Measurements from ENCODE around the gene RPP14.

The RPP14 gene

DNA sequence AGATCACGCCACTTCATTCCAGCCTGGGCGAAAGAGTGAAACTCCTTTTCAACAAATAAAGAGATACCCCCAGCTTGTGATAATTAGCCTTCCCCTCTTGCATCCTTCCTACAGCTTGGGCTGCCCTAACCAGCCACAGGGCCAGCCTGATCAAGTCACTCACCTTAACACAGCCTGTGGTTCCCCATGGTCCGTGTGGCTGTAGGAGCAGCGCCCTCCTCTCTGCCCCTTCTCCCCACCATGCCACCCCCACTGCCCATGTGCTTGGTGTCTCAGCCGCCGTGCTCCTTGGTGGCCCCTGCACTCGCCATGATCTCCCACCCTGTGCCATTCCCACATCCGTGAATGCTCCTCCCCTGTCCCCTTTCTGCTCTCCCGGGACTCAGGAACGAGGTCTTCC is 13.2 kb upstream of the RPP14 start:
- no peak for DNase-seq

- DNase-seq: no peak
Observed at GRCh38 chr3:58293516-58293915, 12.5 kb upstream of the RPP14 start.

DNA sequence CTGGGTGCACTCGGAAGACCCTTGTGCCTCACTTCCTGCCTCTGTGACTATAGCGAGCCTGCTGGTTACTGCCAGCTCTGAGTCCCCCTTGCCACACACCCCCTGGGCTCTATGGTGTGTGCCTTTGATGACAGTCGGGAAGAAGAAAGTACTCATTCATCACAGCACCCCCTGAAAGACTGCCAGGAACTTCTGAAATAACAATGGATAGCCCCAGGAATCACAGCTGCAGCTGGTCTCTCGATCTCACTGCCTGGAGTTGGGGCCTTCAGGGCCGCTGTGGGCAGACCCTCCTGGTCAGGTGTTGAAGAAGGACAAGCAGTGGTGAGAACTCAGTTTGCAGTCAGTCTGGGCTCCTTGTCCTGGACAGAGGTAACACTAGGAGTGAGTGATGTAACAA is 9.8 kb upstream of the RPP14 start:
- DNase-seq: no peak

DNA sequence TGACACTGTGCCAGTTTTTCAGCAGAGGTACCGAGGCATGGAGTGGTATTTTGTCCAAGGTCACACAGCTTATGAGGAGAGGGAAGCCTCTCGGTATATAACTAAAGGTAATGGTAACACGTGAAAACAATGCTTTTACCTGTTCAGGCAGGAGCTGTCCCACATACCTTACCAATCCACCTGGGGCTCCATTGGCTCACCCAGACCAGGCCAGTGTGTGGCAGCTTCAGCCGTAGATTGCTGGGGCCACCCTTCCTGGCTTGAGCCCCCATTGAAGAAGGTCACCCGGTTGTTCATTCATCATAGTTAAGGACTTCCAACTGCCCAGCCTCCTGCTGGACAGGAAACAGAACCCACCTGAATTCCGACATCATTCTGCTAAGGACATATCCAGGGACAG is 9.2 kb upstream of the RPP14 start:
- no peak for DNase-seq

- DNase-seq: no peak
Observed at GRCh38 chr3:58298190-58298589, 7.9 kb upstream of the RPP14 start.

- no peak for DNase-seq
Observed at GRCh38 chr3:58299075-58299474, 7.0 kb upstream of the RPP14 start.

DNA sequence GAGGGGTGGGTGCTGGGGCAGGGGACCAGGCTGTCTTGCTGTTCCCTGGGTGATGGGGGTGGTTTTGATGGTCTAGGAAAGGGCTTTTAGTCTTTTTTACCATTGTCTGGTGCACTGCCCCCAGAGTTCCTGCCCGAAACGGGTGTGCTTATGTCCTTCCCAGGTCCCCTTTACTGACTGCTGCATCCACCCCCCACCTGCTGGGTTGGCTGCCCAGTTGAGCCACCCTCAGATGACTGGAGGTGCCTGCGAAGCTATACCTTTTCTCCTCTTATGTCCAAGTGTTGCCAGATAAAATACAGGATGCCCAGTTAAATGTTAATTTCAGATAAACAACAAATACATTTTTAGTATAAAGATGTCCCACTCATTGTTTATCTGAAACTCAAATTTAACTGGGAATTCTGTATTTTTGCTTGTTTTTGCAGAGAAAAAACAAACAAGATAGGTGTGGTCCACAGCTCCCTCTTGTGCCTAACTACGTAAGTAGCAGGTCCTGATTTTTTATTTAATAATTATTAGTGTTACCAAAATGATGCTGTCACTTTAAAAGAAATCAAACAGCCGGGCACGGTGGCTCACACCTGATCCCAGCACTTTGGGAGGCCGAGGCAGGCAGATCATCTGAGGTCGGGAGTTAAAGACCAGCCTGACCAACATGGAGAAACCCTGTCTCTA is 6.1 kb upstream of the RPP14 start:
- DNase-seq: no peak

DNA sequence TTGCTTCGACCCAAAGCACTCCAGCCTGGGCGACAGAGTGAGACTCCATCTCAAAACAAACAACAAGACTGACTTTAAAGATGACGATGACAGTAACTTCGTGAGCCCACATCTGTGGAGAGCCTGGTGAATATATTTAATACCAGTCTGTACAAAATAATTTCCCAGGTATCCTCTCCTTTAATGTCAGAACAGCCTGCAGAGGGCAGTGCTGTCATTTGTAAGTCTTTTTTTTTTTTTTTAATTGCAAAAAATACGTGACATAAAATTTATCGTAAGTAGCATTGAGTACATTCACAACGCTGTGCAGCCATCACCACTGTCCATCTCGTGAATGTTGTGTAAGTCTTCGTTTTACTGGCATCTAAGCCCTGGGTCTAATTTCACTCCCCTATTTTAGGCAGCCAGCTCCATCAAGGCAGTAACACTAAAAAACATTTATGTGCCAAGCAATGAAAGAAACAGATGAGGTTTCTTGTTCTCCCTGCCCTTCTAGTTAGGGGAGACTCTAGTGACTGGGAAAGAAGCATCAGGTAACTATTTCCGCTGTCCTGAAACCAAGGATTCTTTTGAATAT is 1.7 kb downstream of the RPP14 start:
- peak; percentile 12 for DNase-seq

- DNase-seq: no peak
Observed at GRCh38 chr3:58308728-58309127, 2.7 kb downstream of the RPP14 start.

GRCh38 chr3:58317811-58318210 is 11.8 kb downstream of the RPP14 start:
- no peak for DNase-seq

DNA sequence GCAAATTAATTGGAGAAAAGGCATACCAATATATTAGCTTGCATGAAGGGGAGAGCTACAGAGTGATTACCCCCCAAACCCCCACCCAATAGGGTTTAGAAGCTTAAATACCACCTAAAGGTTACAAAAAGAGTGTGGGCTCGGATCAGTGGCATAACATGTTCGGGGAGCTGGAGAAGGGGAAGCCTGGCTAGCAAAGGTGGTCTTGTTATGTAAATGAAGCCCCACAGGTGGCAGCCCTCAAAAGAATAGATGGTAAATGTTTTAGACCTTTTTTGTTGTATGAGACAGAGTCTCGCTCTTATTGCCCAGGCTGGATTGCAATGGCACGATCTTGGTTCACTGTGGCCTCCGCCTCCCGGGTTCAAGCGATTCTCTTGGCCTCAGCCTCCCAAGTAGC is 15.7 kb downstream of the RPP14 start:
- DNase-seq: no peak

DNA sequence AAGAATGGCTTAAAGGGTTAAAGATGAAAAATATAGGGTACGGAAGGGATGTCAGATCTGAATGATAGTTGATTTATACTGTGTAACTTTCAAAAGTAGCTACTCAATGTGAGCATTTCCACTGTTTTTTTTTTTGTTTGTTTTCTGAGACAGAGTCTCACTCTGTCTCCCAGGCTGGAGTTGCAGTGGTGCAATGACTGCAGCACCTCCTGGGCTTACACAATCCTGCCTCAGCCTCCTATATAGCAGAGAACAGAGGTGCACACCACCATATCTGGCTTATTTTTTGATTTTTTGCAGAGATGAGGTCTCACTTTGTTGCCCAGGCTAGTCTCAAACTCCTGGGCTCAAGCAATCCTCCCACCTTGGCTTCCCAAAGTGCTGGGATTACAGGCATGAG is 16.7 kb downstream of the RPP14 start:
- no peak for DNase-seq

DNA sequence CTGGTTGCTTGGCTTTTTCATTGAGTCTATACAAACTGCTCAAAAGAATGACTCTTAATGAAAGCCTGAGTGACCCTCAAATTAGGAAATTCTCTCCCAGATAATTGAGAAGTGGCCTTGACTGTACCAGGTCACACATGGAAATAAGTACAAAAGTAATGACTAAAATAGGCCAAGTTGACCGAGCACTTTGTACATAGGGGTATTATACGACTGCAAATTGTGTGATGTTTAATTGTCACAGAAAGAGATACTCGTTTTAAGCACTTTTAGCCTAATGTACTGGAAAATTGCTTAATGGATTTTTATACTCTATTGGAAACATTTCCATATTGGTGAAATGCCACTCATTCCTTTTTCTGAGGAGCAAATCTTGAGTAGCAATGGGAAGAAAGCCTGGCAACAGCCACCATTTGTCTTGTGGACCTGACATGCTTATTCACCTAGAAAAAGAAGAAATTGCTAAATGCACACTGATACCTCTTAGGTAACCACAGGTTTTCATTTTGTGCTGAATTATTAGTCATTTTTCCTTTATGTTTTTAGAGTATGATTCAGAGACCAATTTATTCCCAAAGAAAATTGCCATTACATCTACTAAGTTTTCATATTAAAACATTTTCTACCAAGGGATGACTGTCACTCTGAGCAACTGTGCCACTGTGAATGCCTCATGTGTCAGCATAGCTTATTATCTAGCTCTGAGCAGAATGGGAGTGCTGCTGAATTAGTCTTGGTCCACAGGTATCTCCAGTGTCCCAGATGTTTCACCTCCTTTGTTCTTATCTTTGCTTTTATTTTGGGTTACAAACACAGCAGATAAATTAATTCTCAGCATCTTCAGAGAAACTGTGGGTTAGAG is 17.7 kb downstream of the RPP14 start:
- DNase-seq: no peak

DNA sequence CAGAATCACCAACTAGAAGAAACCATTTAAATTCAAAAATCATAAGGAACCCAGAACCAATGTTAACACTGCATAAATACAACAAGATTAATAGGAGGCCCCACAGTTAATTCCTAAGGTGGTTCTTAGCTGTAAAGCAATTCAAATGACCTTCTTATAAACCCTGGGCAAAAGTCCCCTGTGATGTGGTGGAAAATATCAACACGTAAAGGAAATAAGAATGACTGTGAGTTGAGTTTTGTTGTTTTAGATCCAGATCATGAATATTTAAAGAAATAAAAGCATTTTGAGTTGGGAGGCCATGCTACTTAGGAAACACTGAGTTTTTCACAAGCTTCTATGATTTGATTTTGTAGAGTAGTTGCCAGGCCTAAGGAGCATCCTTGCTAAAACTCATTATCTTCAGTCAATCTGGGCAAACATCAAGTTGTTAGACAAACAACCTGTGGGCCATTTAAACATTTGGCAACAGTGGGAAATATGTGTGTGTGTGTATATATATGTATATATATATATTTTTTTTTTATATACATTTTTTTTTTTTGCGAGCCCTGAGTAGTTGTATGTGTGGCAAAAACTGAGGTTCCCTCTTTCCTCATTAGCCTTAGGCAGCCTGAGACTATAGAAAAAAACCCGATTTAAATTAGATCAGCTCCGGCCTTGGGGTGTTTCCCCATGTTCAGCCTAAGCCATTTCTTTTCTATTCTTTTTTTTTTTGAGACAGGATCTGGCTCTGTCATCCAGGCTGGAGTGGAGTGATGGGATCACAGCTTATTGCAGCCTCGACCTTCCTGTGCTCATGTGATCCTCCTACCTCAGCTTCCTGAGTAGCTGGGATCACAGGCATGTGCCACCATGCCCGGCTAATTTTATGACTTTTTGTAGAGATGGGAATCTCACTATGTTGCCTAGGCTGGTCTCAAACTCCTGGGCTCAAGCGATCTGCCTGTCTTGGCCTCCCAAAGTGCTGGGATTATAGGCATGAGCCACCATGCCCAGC is 18.6 kb downstream of the RPP14 start:
- no peak for DNase-seq

- no peak for DNase-seq
Observed at GRCh38 chr3:58325525-58325992, 19.5 kb downstream of the RPP14 start.

GRCh38 chr3:58326267-58326900 is 20.3 kb downstream of the RPP14 start:
- DNase-seq: no peak

- no peak for DNase-seq
Observed at GRCh38 chr3:58329150-58329921, 23.3 kb downstream of the RPP14 start.

DNA sequence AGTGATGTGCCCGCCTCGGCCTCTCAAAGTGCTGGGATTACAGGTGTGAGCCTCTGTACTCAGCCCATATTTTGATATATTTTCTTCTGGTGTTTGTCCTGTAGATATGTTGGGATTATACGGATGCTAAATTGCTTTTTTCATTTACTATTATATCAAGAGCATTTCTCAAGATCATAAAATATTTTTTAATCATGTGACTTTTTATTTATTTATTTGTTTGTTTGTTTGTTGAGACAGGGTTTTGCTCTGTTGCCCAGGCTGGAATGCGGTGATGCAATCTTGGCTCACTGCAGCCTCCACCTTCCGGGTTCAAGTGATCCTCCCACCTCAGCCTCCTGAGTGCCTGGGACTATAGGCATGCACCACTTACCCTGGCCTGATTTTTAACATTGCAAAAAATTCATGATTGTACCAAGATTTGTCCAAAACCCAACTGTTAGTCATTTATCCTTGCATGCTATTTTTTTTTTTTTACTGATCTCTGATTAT is 23.9 kb downstream of the RPP14 start:
- DNase-seq: no peak

GRCh38 chr3:58331593-58332152 is 25.6 kb downstream of the RPP14 start:
- no peak for DNase-seq

GRCh38 chr3:58332575-58333188 is 26.6 kb downstream of the RPP14 start, which contains the start of gene PXK:
TSS of gene PXK (plus strand) at chr3:58332892. CDS start at chr3:58332989, 97 bp downstream.
- DNase-seq: peak; percentile 67
